HEK293 (cell line): ENCODE results near the gene DHX16.

Experiments
- EGR2 ChIP-seq: fragments of 450-650 bp; formaldehyde crosslinking; IDR thresholded peaks from 2 replicates; pipeline ENCODE4 v1.5.1; 2016; ENCODE audit warnings: low read depth, missing biosample characterization, missing genetic modification characterization
- HOXC10 ChIP-seq: sonication (generic); formaldehyde crosslinking; IDR thresholded peaks from 2 replicates; pipeline ENCODE4 v1.8.1; 2023; ENCODE audit warnings: mild to moderate bottlenecking, missing genetic modification reagents
- KLF16 ChIP-seq: fragments of 450-650 bp; formaldehyde crosslinking; IDR thresholded peaks from 2 replicates; pipeline ENCODE4 v1.5.1; 2017; ENCODE audit warnings: missing biosample characterization, missing genetic modification characterization
- SCRT1 ChIP-seq: fragments of 450-650 bp; formaldehyde crosslinking; IDR thresholded peaks from 2 replicates; pipeline ENCODE4 v1.5.1; 2016; ENCODE audit warnings: missing biosample characterization, missing genetic modification characterization, borderline replicate concordance
- TCF7L2 ChIP-seq: IDR thresholded peaks from 2 replicates; pipeline ENCODE4 v1.6.1; 2011; ENCODE audit warnings: low read depth, mild to moderate bottlenecking, inconsistent platforms, low read length, moderate library complexity, borderline replicate concordance
- ZBTB1 ChIP-seq: fragments of 450-650 bp; formaldehyde crosslinking; IDR thresholded peaks from 2 replicates; pipeline ENCODE4 v1.5.1; 2016; ENCODE audit warnings: missing biosample characterization, missing genetic modification characterization
- ZBTB21 ChIP-seq: fragments of 450-650 bp; formaldehyde crosslinking; IDR thresholded peaks from 2 replicates; pipeline ENCODE4 v1.5.1; 2017; ENCODE audit warnings: missing biosample characterization, missing genetic modification characterization
- ZNF10 ChIP-seq: fragments of 450-650 bp; formaldehyde crosslinking; IDR thresholded peaks from 2 replicates; pipeline ENCODE4 v1.5.1; 2017; ENCODE audit warnings: missing biosample characterization, missing genetic modification characterization
- ZNF132 ChIP-seq: fragments of 450-650 bp; formaldehyde crosslinking; IDR thresholded peaks from 2 replicates; pipeline ENCODE4 v1.5.1; 2017; ENCODE audit warnings: missing biosample characterization, missing genetic modification characterization, borderline replicate concordance
- ZNF221 ChIP-seq: fragments of 450-650 bp; formaldehyde crosslinking; IDR thresholded peaks from 2 replicates; pipeline ENCODE4 v1.5.1; 2017; ENCODE audit warnings: missing biosample characterization, missing genetic modification characterization, borderline replicate concordance
- ZNF239 ChIP-seq: fragments of 450-650 bp; formaldehyde crosslinking; IDR thresholded peaks from 2 replicates; pipeline ENCODE4 v1.5.1; 2016; ENCODE audit warnings: missing biosample characterization, missing genetic modification characterization
- ZNF311 ChIP-seq: fragments of 450-650 bp; formaldehyde crosslinking; IDR thresholded peaks from 2 replicates; pipeline ENCODE4 v1.5.1; 2017; ENCODE audit warnings: missing biosample characterization, missing genetic modification characterization, borderline replicate concordance
- ZNF354C ChIP-seq: fragments of 450-650 bp; formaldehyde crosslinking; IDR thresholded peaks from 2 replicates; pipeline ENCODE4 v1.5.1; 2016; ENCODE audit warnings: missing biosample characterization, missing genetic modification characterization, low read depth, borderline replicate concordance
- ZNF416 ChIP-seq: fragments of 450-650 bp; formaldehyde crosslinking; IDR thresholded peaks from 2 replicates; pipeline ENCODE4 v1.5.1; 2016; ENCODE audit warnings: missing biosample characterization, missing genetic modification characterization
- ZNF501 ChIP-seq: fragments of 450-650 bp; formaldehyde crosslinking; IDR thresholded peaks from 2 replicates; pipeline ENCODE4 v1.5.1; 2016; ENCODE audit warnings: missing biosample characterization, missing genetic modification characterization
- ZNF521 ChIP-seq: fragments of 450-650 bp; formaldehyde crosslinking; IDR thresholded peaks from 2 replicates; pipeline ENCODE4 v1.5.1; 2017; ENCODE audit warnings: missing biosample characterization, mild to moderate bottlenecking, missing genetic modification characterization
- ZNF548 ChIP-seq: fragments of 450-650 bp; formaldehyde crosslinking; IDR thresholded peaks from 2 replicates; pipeline ENCODE4 v1.5.1; 2016; ENCODE audit warnings: missing biosample characterization, missing genetic modification characterization
- ZNF747 ChIP-seq: fragments of 450-650 bp; formaldehyde crosslinking; IDR thresholded peaks from 2 replicates; pipeline ENCODE4 v1.5.1; 2016; ENCODE audit warnings: missing biosample characterization, missing genetic modification characterization
- ZNF768 ChIP-seq: fragments of 450-650 bp; formaldehyde crosslinking; IDR thresholded peaks from 2 replicates; pipeline ENCODE4 v1.5.1; 2018; ENCODE audit warnings: missing biosample characterization, mild to moderate bottlenecking, missing genetic modification characterization
- TF ChIP-seq, protein P1 (sequence below): fragments of 450-650 bp; formaldehyde crosslinking; IDR thresholded peaks from 2 replicates; pipeline ENCODE4 v1.5.1; 2016; ENCODE audit warnings: missing biosample characterization, missing genetic modification characterization
- TF ChIP-seq, protein P2 (sequence below): fragments of 450-650 bp; formaldehyde crosslinking; IDR thresholded peaks from 2 replicates; pipeline ENCODE4 v1.5.1; 2016; ENCODE audit warnings: missing biosample characterization, missing genetic modification characterization
- TF ChIP-seq, protein P3 (sequence below): fragments of 450-650 bp; formaldehyde crosslinking; IDR thresholded peaks from 2 replicates; pipeline ENCODE4 v1.5.1; 2016; ENCODE audit warnings: missing biosample characterization, missing genetic modification characterization
- TF ChIP-seq, protein P4 (sequence below): fragments of 450-650 bp; formaldehyde crosslinking; IDR thresholded peaks from 2 replicates; pipeline ENCODE4 v1.5.1; 2016; ENCODE audit warnings: missing biosample characterization, missing genetic modification characterization, borderline replicate concordance
- TF ChIP-seq, protein P5 (sequence below): fragments of 450-650 bp; formaldehyde crosslinking; IDR thresholded peaks from 2 replicates; pipeline ENCODE4 v1.5.0; 2017; ENCODE audit warnings: missing biosample characterization, missing genetic modification characterization, borderline replicate concordance
- TF ChIP-seq, protein P6 (sequence below): fragments of 450-650 bp; formaldehyde crosslinking; IDR thresholded peaks from 2 replicates; pipeline ENCODE4 v1.5.1; 2017; ENCODE audit warnings: missing biosample characterization, missing genetic modification characterization

DHX16 gene

DNA sequence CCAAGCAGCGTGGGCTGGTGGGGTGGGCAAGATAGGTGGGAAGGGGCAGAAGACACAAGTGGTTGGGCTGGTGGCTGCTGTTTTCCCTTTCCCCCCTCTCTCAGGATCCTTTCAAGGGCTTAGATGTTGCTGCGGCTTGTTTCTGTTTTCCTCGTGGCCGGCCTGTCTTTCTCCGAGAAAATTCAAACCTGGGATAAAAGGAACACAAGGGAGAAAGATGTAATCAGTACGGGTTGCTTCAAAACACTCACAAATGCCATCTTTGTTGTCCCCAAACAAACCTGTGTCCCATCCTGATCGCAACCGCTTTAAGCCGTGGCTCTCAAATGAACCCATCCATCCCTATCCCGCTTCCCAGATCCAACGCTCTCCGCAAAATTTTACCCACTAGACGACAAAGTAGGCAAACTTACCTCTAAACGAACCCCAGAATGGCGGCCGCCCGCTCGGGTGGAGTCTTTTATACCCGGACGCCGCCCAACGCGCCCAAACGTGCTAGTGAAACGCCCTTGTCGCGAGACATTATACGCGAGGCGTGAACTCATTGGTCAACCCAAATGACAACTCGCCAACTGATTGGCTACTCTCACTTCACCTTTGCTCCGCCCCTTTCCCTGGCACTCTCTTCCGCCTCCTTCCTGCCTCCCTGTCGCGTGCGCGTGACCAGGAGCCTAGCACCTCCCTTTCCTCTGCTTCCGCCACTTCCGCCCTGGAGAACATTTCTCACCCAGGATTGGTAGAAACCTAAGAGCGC, 55.8 kb downstream of the DHX16 start, which contains the start of gene PPP1R10 (continued):
- TF ChIP-seq ZNF768 (tag by site-specific recombination) = no peak; the same call in 1 of the 2 replicates
- TF ChIP-seq ZNF132 (tag by site-specific recombination) = no peak
- TF ChIP-seq SCRT1 (tag by site-specific recombination) = no peak
- TF ChIP-seq ZNF354C (tag by site-specific recombination) = no peak
- no peak for TF ChIP-seq ZNF221
- no peak for TF ChIP-seq HOXC10 (CRISPR knock-in tag)
- peak; percentile 91 for TF ChIP-seq KLF16 (tag by site-specific recombination)
- TF ChIP-seq ZNF416 (tag by site-specific recombination) = no peak
- TF ChIP-seq ZNF747 = 0 out of 2 replicates have a peak, but pooled peaks have one; percentile 88
- TF ChIP-seq ZNF311 (tag by site-specific recombination) = no peak
- TF ChIP-seq ZNF501 = peak; percentile 76
- TF ChIP-seq, protein P1, sequence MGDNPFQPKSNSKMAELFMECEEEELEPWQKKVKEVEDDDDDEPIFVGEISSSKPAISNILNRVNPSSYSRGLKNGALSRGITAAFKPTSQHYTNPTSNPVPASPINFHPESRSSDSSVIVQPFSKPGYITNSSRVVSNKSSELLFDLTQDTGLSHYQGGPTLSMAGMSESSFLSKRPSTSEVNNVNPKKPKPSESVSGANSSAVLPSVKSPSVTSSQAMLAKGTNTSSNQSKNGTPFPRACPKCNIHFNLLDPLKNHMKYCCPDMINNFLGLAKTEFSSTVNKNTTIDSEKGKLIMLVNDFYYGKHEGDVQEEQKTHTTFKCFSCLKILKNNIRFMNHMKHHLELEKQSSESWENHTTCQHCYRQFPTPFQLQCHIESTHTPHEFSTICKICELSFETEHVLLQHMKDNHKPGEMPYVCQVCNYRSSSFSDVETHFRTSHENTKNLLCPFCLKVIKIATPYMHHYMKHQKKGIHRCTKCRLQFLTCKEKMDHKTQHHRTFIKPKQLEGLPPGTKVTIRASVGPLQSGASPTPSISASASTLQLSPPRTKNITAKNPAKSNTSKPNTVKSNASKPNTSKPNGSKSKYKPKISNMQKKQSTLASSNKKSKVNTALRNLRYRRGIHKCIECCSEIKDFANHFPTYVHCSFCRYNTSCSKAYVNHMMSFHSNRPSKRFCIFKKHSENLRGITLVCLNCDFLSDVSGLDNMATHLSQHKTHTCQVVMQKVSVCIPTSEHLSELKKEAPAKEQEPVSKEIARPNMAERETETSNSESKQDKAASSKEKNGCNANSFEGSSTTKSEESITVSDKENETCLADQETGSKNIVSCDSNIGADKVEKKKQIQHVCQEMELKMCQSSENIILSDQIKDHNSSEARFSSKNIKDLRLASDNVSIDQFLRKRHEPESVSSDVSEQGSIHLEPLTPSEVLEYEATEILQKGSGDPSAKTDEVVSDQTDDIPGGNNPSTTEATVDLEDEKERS (tag by site-specific recombination) = peak; percentile 21; the same call in 1 of the 2 replicates
- no peak for TF ChIP-seq ZBTB21 (tag by site-specific recombination)
- TF ChIP-seq TCF7L2 = no peak
- TF ChIP-seq, protein P2, sequence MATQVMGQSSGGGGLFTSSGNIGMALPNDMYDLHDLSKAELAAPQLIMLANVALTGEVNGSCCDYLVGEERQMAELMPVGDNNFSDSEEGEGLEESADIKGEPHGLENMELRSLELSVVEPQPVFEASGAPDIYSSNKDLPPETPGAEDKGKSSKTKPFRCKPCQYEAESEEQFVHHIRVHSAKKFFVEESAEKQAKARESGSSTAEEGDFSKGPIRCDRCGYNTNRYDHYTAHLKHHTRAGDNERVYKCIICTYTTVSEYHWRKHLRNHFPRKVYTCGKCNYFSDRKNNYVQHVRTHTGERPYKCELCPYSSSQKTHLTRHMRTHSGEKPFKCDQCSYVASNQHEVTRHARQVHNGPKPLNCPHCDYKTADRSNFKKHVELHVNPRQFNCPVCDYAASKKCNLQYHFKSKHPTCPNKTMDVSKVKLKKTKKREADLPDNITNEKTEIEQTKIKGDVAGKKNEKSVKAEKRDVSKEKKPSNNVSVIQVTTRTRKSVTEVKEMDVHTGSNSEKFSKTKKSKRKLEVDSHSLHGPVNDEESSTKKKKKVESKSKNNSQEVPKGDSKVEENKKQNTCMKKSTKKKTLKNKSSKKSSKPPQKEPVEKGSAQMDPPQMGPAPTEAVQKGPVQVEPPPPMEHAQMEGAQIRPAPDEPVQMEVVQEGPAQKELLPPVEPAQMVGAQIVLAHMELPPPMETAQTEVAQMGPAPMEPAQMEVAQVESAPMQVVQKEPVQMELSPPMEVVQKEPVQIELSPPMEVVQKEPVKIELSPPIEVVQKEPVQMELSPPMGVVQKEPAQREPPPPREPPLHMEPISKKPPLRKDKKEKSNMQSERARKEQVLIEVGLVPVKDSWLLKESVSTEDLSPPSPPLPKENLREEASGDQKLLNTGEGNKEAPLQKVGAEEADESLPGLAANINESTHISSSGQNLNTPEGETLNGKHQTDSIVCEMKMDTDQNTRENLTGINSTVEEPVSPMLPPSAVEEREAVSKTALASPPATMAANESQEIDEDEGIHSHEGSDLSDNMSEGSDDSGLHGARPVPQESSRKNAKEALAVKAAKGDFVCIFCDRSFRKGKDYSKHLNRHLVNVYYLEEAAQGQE = no peak; the same call in 1 of the 2 replicates
- TF ChIP-seq ZNF10 (tag by site-specific recombination) = no peak
- no peak for TF ChIP-seq ZNF548 (tag by site-specific recombination)
- TF ChIP-seq, protein P3, sequence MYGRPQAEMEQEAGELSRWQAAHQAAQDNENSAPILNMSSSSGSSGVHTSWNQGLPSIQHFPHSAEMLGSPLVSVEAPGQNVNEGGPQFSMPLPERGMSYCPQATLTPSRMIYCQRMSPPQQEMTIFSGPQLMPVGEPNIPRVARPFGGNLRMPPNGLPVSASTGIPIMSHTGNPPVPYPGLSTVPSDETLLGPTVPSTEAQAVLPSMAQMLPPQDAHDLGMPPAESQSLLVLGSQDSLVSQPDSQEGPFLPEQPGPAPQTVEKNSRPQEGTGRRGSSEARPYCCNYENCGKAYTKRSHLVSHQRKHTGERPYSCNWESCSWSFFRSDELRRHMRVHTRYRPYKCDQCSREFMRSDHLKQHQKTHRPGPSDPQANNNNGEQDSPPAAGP (tag by site-specific recombination) = peak; percentile 86
- TF ChIP-seq ZNF521 (tag by site-specific recombination) = no peak
- TF ChIP-seq, protein P4, sequence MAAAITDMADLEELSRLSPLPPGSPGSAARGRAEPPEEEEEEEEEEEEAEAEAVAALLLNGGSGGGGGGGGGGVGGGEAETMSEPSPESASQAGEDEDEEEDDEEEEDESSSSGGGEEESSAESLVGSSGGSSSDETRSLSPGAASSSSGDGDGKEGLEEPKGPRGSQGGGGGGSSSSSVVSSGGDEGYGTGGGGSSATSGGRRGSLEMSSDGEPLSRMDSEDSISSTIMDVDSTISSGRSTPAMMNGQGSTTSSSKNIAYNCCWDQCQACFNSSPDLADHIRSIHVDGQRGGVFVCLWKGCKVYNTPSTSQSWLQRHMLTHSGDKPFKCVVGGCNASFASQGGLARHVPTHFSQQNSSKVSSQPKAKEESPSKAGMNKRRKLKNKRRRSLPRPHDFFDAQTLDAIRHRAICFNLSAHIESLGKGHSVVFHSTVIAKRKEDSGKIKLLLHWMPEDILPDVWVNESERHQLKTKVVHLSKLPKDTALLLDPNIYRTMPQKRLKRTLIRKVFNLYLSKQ (tag by site-specific recombination) = no peak
- peak; percentile 45; the same call in 1 of the 2 replicates for TF ChIP-seq EGR2 (tag by site-specific recombination)
- TF ChIP-seq, protein P5, sequence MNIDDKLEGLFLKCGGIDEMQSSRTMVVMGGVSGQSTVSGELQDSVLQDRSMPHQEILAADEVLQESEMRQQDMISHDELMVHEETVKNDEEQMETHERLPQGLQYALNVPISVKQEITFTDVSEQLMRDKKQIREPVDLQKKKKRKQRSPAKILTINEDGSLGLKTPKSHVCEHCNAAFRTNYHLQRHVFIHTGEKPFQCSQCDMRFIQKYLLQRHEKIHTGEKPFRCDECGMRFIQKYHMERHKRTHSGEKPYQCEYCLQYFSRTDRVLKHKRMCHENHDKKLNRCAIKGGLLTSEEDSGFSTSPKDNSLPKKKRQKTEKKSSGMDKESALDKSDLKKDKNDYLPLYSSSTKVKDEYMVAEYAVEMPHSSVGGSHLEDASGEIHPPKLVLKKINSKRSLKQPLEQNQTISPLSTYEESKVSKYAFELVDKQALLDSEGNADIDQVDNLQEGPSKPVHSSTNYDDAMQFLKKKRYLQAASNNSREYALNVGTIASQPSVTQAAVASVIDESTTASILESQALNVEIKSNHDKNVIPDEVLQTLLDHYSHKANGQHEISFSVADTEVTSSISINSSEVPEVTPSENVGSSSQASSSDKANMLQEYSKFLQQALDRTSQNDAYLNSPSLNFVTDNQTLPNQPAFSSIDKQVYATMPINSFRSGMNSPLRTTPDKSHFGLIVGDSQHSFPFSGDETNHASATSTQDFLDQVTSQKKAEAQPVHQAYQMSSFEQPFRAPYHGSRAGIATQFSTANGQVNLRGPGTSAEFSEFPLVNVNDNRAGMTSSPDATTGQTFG (tag by site-specific recombination) = no peak; the same call in 1 of the 2 replicates
- no peak for TF ChIP-seq ZBTB1 (tag by site-specific recombination)
- TF ChIP-seq, protein P6, sequence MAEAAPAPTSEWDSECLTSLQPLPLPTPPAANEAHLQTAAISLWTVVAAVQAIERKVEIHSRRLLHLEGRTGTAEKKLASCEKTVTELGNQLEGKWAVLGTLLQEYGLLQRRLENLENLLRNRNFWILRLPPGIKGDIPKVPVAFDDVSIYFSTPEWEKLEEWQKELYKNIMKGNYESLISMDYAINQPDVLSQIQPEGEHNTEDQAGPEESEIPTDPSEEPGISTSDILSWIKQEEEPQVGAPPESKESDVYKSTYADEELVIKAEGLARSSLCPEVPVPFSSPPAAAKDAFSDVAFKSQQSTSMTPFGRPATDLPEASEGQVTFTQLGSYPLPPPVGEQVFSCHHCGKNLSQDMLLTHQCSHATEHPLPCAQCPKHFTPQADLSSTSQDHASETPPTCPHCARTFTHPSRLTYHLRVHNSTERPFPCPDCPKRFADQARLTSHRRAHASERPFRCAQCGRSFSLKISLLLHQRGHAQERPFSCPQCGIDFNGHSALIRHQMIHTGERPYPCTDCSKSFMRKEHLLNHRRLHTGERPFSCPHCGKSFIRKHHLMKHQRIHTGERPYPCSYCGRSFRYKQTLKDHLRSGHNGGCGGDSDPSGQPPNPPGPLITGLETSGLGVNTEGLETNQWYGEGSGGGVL = peak; percentile 69
- TF ChIP-seq ZNF239 = peak; percentile 21; the same call in 1 of the 2 replicates
